K562 (cell line): Measurements from ENCODE around the gene RRAGD. TPM values are rescaled to one million over a fixed set of nuclear protein-coding genes. Genes with fewer than 3 reads are reported as not detected.

Experiments used
- CBX2 ChIP-seq: fragments of 200-600 bp; sonication (generic); IDR thresholded peaks from one replicate; pipeline ENCODE4 v1.6.1; 2012; ENCODE audit warnings: mild to moderate bottlenecking, low read length, inconsistent platforms; ENCODE audit not compliant: insufficient read depth, poor library complexity, severe bottlenecking
- CHD1 ChIP-seq: fragments of 200-600 bp; sonication (generic); IDR thresholded peaks from one replicate; pipeline ENCODE4 v1.6.1; 2012; ENCODE audit warnings: mild to moderate bottlenecking, moderate library complexity, low read length, inconsistent platforms
- CREM ChIP-seq: IDR thresholded peaks from 2 replicates; pipeline ENCODE4 v1.6.1; 2014; ENCODE audit warnings: antibody characterized with exemption, low read depth
- CXXC5 ChIP-seq: fragments of 250-450 bp; sonication (Bioruptor Pico); IDR thresholded peaks from 2 replicates; pipeline ENCODE4 v1.8.0; 2022; ENCODE audit warnings: inconsistent platforms, mild to moderate bottlenecking, moderate library complexity
- ETV1 ChIP-seq: fragments of 450-650 bp; conservative IDR thresholded peaks from 2 replicates; pipeline ENCODE4 v1.6.1; 2016; ENCODE audit warnings: missing genetic modification characterization, control low read depth, low read depth, missing compliant biosample characterization
- HDAC3 ChIP-seq: fragments of 450-650 bp; IDR thresholded peaks from 2 replicates; pipeline ENCODE4 v1.6.1; 2018; ENCODE audit warnings: borderline replicate concordance, mild to moderate bottlenecking, moderate library complexity; ENCODE audit not compliant: partially characterized antibody
- NCOA4 ChIP-seq: fragments of 450-650 bp; IDR thresholded peaks from 2 replicates; pipeline ENCODE4 v1.6.1; 2018; ENCODE audit warnings: mild to moderate bottlenecking; ENCODE audit not compliant: partially characterized antibody
- NCOA6 ChIP-seq: fragments of 450-650 bp; IDR thresholded peaks from 2 replicates; pipeline ENCODE4 v1.6.1; 2017; ENCODE audit warnings: mild to moderate bottlenecking
- PTBP1 ChIP-seq: fragments of 200-400 bp; formaldehyde crosslinking; IDR thresholded peaks from 2 replicates; pipeline ENCODE4 v1.6.1; 2017; ENCODE audit warnings: low read depth, low read length
- SMAD2 ChIP-seq: fragments of 150-350 bp; IDR thresholded peaks from 2 replicates; pipeline ENCODE4 v1.6.1; 2014; ENCODE audit warnings: low read depth, mild to moderate bottlenecking, low read length
- ZNF124 ChIP-seq: sonication (generic); formaldehyde crosslinking; IDR thresholded peaks from 2 replicates; pipeline ENCODE4 v1.8.1; 2022; ENCODE audit warnings: missing genetic modification reagents
- ZNF274 ChIP-seq: IDR thresholded peaks from 2 replicates; pipeline ENCODE4 v1.6.1; 2011; ENCODE audit warnings: low read depth, mild to moderate bottlenecking, low read length, moderate library complexity, borderline replicate concordance
- polyA plus RNA-seq, 8 experiments: library from polyadenylated mRNA; depleted of rRNA in 4 of 8; stranded (reverse) in 5 of 8; unstranded in 3 of 8; fragments of >200 nt; fragmentation: Nextera tagmentation in 2 of 8; fragmentation: Illumina TruSeq in 1 of 8; extraction: Ambion mirVana in 2 of 8; extraction: Trizol in 1 of 8; gene quantifications; 2 replicates each; pipeline versions ENCODE4 v1.2.1 to v1.2.3, GENCODE V29; 2011 to 2014; ENCODE audit warnings: inconsistent platforms in 1 of 8, missing spikeins in 1 of 8
- total RNA-seq, 7 experiments: library from RNA; depleted of rRNA in 6 of 7; stranded (reverse); fragments of >200 nt in 6 of 7; fragmentation: Illumina TruSeq in 2 of 7; extraction: Trizol in 2 of 7; gene quantifications; 2 replicates each; pipeline versions ENCODE4 v1.2.1 to v1.2.3, GENCODE V29; 2011 to 2021; ENCODE audit warnings: low replicate concordance in 1 of 7
- TF ChIP-seq, protein P1 (sequence below): IDR thresholded peaks from 2 replicates; pipeline ENCODE4 v1.6.1; 2011; ENCODE audit warnings: borderline replicate concordance, low read depth, mild to moderate bottlenecking, moderate library complexity, low read length; ENCODE audit not compliant: insufficient read depth, poor library complexity, severe bottlenecking
- TF ChIP-seq, protein P2 (sequence below): fragments of 250-450 bp; sonication (Bioruptor Pico); IDR thresholded peaks from 2 replicates; pipeline ENCODE4 v1.8.0; 2021; ENCODE audit warnings: borderline replicate concordance, mild to moderate bottlenecking, moderate library complexity; ENCODE audit not compliant: poor library complexity, severe bottlenecking
- TF ChIP-seq, protein P3 (sequence below), 2 experiments: fragments of 250-450 bp in 1 of 2; fragments of 450-650 bp in 1 of 2; sonication (Bioruptor Pico) in 1 of 2; IDR thresholded peaks; 2 replicates each; pipeline versions ENCODE4 v1.6.1 to v1.8.0; 2016 to 2021; ENCODE audit warnings: mild to moderate bottlenecking in 2 of 2, moderate library complexity in 2 of 2, missing compliant biosample characterization in 1 of 2, missing genetic modification characterization in 1 of 2
- TF ChIP-seq, protein P4 (sequence below), 2 experiments: fragments of 450-650 bp; IDR thresholded peaks; 2 replicates each; pipeline ENCODE4 v1.6.1; 2018; ENCODE audit warnings: mild to moderate bottlenecking in 2 of 2, low read depth in 1 of 2; ENCODE audit not compliant: partially characterized antibody in 2 of 2

Gene RRAGD
- total and polyA plus RNA-seq, 9 of the 15 experiments (the other 6 are each of a cell fraction or from before 2014, with no cell fraction given) = 0.03 to 0.07 (median 0.04) TPM; not detected in 6

DNA sequence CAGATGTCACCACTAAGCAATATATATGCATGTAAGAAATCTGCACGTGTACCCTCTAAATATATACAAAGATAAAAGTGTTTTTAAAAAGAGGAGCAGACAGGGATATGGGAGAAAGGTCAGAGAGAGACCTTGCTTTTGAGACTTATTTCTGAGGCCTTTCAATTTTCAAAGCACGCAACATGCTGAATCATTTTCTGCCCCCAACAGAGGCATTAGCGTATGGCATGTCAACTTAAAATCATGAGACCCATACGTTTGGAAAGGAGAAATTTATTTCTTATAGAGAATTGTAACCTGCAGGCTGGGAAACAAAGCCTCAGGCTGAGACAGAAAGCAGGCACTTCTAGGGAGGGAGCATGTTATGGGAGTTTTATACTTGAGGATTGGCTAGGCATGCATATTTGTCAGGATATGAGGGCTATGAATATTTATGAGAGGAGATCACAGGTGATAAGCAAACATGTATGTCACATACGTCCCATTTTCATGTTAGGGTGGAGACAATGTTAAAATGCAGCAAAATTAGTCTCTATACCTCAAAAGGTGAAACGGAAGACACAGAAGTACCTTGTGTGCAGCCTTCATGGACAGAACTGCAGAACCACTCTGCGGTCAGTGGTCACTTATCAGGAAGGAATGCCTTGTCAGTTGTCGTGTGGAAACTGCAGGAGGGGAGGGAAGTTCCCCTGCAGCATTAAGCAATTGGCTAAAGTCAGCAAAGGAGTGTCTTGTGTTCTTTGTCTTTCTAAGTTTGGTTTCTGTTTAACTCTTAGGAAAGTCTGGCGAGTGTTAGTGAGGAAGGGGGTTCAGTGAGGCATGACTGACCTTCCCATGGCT lies 90.7 kb downstream of the RRAGD start (continued):
- TF ChIP-seq NCOA4 = no peak
- peak; percentile 58; the same call in 1 of the 2 replicates for TF ChIP-seq ETV1 (tag)
- TF ChIP-seq, protein P1, sequence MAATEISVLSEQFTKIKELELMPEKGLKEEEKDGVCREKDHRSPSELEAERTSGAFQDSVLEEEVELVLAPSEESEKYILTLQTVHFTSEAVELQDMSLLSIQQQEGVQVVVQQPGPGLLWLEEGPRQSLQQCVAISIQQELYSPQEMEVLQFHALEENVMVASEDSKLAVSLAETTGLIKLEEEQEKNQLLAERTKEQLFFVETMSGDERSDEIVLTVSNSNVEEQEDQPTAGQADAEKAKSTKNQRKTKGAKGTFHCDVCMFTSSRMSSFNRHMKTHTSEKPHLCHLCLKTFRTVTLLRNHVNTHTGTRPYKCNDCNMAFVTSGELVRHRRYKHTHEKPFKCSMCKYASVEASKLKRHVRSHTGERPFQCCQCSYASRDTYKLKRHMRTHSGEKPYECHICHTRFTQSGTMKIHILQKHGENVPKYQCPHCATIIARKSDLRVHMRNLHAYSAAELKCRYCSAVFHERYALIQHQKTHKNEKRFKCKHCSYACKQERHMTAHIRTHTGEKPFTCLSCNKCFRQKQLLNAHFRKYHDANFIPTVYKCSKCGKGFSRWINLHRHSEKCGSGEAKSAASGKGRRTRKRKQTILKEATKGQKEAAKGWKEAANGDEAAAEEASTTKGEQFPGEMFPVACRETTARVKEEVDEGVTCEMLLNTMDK = no peak
- peak; percentile 76 for TF ChIP-seq CREM
- no peak for TF ChIP-seq PTBP1
- TF ChIP-seq, protein P2, sequence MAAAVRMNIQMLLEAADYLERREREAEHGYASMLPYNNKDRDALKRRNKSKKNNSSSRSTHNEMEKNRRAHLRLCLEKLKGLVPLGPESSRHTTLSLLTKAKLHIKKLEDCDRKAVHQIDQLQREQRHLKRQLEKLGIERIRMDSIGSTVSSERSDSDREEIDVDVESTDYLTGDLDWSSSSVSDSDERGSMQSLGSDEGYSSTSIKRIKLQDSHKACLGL = no peak
- TF ChIP-seq, protein P3, sequence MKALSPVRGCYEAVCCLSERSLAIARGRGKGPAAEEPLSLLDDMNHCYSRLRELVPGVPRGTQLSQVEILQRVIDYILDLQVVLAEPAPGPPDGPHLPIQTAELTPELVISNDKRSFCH (CRISPR knock-in tag; IDR thresholded peaks at IDR 0.05) = no peak
- TF ChIP-seq, protein P3 (tag; IDR thresholded peaks at IDR 0.05) = no peak
- TF ChIP-seq CHD1 = no peak
- TF ChIP-seq CXXC5 = peak; percentile 48
- TF ChIP-seq HDAC3 = no peak
- TF ChIP-seq, protein P4, sequence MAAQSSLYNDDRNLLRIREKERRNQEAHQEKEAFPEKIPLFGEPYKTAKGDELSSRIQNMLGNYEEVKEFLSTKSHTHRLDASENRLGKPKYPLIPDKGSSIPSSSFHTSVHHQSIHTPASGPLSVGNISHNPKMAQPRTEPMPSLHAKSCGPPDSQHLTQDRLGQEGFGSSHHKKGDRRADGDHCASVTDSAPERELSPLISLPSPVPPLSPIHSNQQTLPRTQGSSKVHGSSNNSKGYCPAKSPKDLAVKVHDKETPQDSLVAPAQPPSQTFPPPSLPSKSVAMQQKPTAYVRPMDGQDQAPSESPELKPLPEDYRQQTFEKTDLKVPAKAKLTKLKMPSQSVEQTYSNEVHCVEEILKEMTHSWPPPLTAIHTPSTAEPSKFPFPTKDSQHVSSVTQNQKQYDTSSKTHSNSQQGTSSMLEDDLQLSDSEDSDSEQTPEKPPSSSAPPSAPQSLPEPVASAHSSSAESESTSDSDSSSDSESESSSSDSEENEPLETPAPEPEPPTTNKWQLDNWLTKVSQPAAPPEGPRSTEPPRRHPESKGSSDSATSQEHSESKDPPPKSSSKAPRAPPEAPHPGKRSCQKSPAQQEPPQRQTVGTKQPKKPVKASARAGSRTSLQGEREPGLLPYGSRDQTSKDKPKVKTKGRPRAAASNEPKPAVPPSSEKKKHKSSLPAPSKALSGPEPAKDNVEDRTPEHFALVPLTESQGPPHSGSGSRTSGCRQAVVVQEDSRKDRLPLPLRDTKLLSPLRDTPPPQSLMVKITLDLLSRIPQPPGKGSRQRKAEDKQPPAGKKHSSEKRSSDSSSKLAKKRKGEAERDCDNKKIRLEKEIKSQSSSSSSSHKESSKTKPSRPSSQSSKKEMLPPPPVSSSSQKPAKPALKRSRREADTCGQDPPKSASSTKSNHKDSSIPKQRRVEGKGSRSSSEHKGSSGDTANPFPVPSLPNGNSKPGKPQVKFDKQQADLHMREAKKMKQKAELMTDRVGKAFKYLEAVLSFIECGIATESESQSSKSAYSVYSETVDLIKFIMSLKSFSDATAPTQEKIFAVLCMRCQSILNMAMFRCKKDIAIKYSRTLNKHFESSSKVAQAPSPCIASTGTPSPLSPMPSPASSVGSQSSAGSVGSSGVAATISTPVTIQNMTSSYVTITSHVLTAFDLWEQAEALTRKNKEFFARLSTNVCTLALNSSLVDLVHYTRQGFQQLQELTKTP (IDR thresholded peaks at IDR 0.05; ENCODE audit: low read depth in 1 of 2, partially characterized antibody in 2 of 2) = no peak
- no peak for TF ChIP-seq CBX2
- TF ChIP-seq SMAD2 = no peak
- TF ChIP-seq ZNF274 = no peak
- TF ChIP-seq ZNF124 (CRISPR knock-in tag) = no peak
- TF ChIP-seq NCOA6 = no peak
